ENCODE measurements around the gene GEMIN7.

GEMIN7 gene

GRCh38 chr19:45040059-45040771, 38.8 kb upstream of the GEMIN7 start:
- peak overlapping the region; percentile 85 for H3K4me3 ChIP-seq (ENCODE audit: low read depth, low read length)
- TF ChIP-seq CTCF (IDR thresholded peaks at IDR 0.05; ENCODE audit: low read depth, low read length) = no peak

GRCh38 chr19:45041125-45041524, 37.9 kb upstream of the GEMIN7 start:
- no peak for TF ChIP-seq CTCF (IDR thresholded peaks at IDR 0.05; ENCODE audit: low read depth, low read length)
- no peak overlapping the region for H3K4me3 ChIP-seq (ENCODE audit: low read depth, low read length)

GRCh38 chr19:45045671-45046353, 33.2 kb upstream of the GEMIN7 start:
- H3K4me3 ChIP-seq (ENCODE audit: low read depth, low read length) = no peak overlapping the region
- TF ChIP-seq CTCF (IDR thresholded peaks at IDR 0.05; ENCODE audit: low read depth, low read length) = no peak

GRCh38 chr19:45046355-45046754, 32.7 kb upstream of the GEMIN7 start:
- H3K4me3 ChIP-seq (ENCODE audit: low read depth, low read length) = no peak overlapping the region
- TF ChIP-seq CTCF (IDR thresholded peaks at IDR 0.05; ENCODE audit: low read depth, low read length) = no peak

GRCh38 chr19:45047188-45047797, 31.8 kb upstream of the GEMIN7 start:
- TF ChIP-seq CTCF (IDR thresholded peaks at IDR 0.05; ENCODE audit: low read depth, low read length) = no peak
- H3K4me3 ChIP-seq (ENCODE audit: low read depth, low read length) = no peak overlapping the region

GRCh38 chr19:45049073-45049736, 29.9 kb upstream of the GEMIN7 start:
- no peak overlapping the region for H3K4me3 ChIP-seq (ENCODE audit: low read depth, low read length)
- TF ChIP-seq CTCF (IDR thresholded peaks at IDR 0.05; ENCODE audit: low read depth, low read length) = no peak

Data from WI38 (cell line).